ENCODE results near the gene CABCOCO1.

CABCOCO1 gene

GRCh38 chr10:61742812-61743211, 80.1 kb downstream of the CABCOCO1 start:
- ATAC-seq, result no peak
- no peak for TF ChIP-seq TCF4 (CRISPR knock-in tag; IDR thresholded peaks at IDR 0.05; ENCODE audit: borderline replicate concordance)
- no peak for TF ChIP-seq ZNF565 (CRISPR knock-in tag; conservative IDR thresholded peaks at IDR 0.05; ENCODE audit: low read depth)

GRCh38 chr10:61744469-61744868, 81.7 kb downstream of the CABCOCO1 start:
- TF ChIP-seq POU6F1 (CRISPR knock-in tag; IDR thresholded peaks at IDR 0.05; ENCODE audit: borderline replicate concordance, low read depth) (no peak), ZNF565 (CRISPR knock-in tag; conservative IDR thresholded peaks at IDR 0.05; ENCODE audit: low read depth) (no peak), OSR1 (CRISPR knock-in tag; IDR thresholded peaks at IDR 0.05) (no peak), SNAI2 (CRISPR knock-in tag; IDR thresholded peaks at IDR 0.05) (no peak), ZC3H10 (CRISPR knock-in tag; IDR thresholded peaks at IDR 0.05) (no peak), CSRNP3 (CRISPR knock-in tag; IDR thresholded peaks at IDR 0.05) (no peak), ZFP30 (CRISPR knock-in tag; IDR thresholded peaks at IDR 0.05) (no peak), RARB (CRISPR knock-in tag; IDR thresholded peaks at IDR 0.05) (no peak), PPARA (CRISPR knock-in tag; IDR thresholded peaks at IDR 0.05; ENCODE audit: borderline replicate concordance) (no peak), ARNTL (CRISPR knock-in tag; IDR thresholded peaks at IDR 0.05; ENCODE audit: borderline replicate concordance, low read depth) (no peak), PATZ1 (CRISPR knock-in tag; IDR thresholded peaks at IDR 0.05; ENCODE audit: borderline replicate concordance) (no peak), ZFP3 (CRISPR knock-in tag; IDR thresholded peaks at IDR 0.05) (no peak), ZNF70 (CRISPR knock-in tag; IDR thresholded peaks at IDR 0.05) (no peak), CSDC2 (CRISPR knock-in tag; IDR thresholded peaks at IDR 0.05) (no peak), ESRRG (CRISPR knock-in tag; IDR thresholded peaks at IDR 0.05) (no peak), TCF4 (CRISPR knock-in tag; IDR thresholded peaks at IDR 0.05; ENCODE audit: borderline replicate concordance) (no peak)
- ATAC-seq, result no peak

- ATAC-seq, result no peak
- TF ChIP-seq ESRRG (CRISPR knock-in tag; IDR thresholded peaks at IDR 0.05), result no peak
- no peak for TF ChIP-seq ZFP30 (CRISPR knock-in tag; IDR thresholded peaks at IDR 0.05)
- no peak for TF ChIP-seq SNAI2 (CRISPR knock-in tag; IDR thresholded peaks at IDR 0.05)
- no peak for TF ChIP-seq RARB (CRISPR knock-in tag; IDR thresholded peaks at IDR 0.05)
- no peak for TF ChIP-seq TOX (CRISPR knock-in tag; IDR thresholded peaks at IDR 0.05; ENCODE audit: borderline replicate concordance)
- TF ChIP-seq BACH2 (CRISPR knock-in tag; IDR thresholded peaks at IDR 0.05; ENCODE audit: borderline replicate concordance), result no peak
- no peak for TF ChIP-seq CSDC2 (CRISPR knock-in tag; IDR thresholded peaks at IDR 0.05)
- no peak for TF ChIP-seq ZNF565 (CRISPR knock-in tag; conservative IDR thresholded peaks at IDR 0.05; ENCODE audit: low read depth)
- no peak for TF ChIP-seq POU6F1 (CRISPR knock-in tag; IDR thresholded peaks at IDR 0.05; ENCODE audit: borderline replicate concordance, low read depth)
- no peak for TF ChIP-seq ISL1 (CRISPR knock-in tag; IDR thresholded peaks at IDR 0.05)
- TF ChIP-seq ARNTL (CRISPR knock-in tag; IDR thresholded peaks at IDR 0.05; ENCODE audit: borderline replicate concordance, low read depth), result no peak
- TF ChIP-seq ZNF70 (CRISPR knock-in tag; IDR thresholded peaks at IDR 0.05), result no peak
- no peak for TF ChIP-seq PPARA (CRISPR knock-in tag; IDR thresholded peaks at IDR 0.05; ENCODE audit: borderline replicate concordance)
- no peak for TF ChIP-seq CSRNP3 (CRISPR knock-in tag; IDR thresholded peaks at IDR 0.05)
- TF ChIP-seq ZNF8 (CRISPR knock-in tag; IDR thresholded peaks at IDR 0.05), result no peak
- TF ChIP-seq CREB5 (CRISPR knock-in tag; IDR thresholded peaks at IDR 0.05; ENCODE audit: low read depth), result no peak
- TF ChIP-seq PATZ1 (CRISPR knock-in tag; IDR thresholded peaks at IDR 0.05; ENCODE audit: borderline replicate concordance), result no peak
- TF ChIP-seq ZC3H10 (CRISPR knock-in tag; IDR thresholded peaks at IDR 0.05), result no peak
Measured at GRCh38 chr10:61746377-61746776, 83.6 kb downstream of the CABCOCO1 start.

Data from SK-N-SH treated with all-trans-retinoic acid at 6 μM for 48 hours (cell line).